ENCODE data around the gene PDE4B.

- no peak for TF ChIP-seq CTCF (IDR thresholded peaks at IDR 0.05; ENCODE audit: insufficient read depth, low read depth, low read length)
- no peak for TF ChIP-seq EZH2 (IDR thresholded peaks at IDR 0.05; ENCODE audit: insufficient read depth, low read length)
Measured at GRCh38 chr1:66172272-66172671, 379.6 kb downstream of the PDE4B start.
